CD4-positive, alpha-beta T cell (primary cell): ENCODE data around the gene ANKRD1. TPM values are rescaled to one million over a fixed set of nuclear protein-coding genes. Genes with fewer than 3 reads are reported as not detected.

Experiments
- ATAC-seq: fragments of 200-7000 bp; cut with Tn5 transposase; one replicate; pipeline ENCODE4 v1.10.0; 2022; ENCODE audit warnings: mild to moderate bottlenecking; ENCODE audit not compliant: poor library complexity
- CTCF ChIA-PET: fragments of 350-600 bp; sonication (Branson Sonifier 250); formaldehyde crosslinking; loops from one replicate; lab custom pipeline; 2021; ENCODE audit warnings: antibody characterized with exemption, inconsistent platforms; lab: Charles Lee
- POLR2A ChIA-PET: fragments of 350-600 bp; sonication (Branson Sonifier 250); formaldehyde crosslinking; loops from one replicate; lab custom pipeline; 2021; ENCODE audit warnings: antibody characterized with exemption, inconsistent platforms; lab: Charles Lee
- DNase-seq, 14 experiments: peaks; one replicate each; pipeline ENCODE4 v3.0.0-alpha.2; 2013 to 2020; ENCODE audit warnings: mixed read lengths in 2 of 14
- H3K27ac ChIP-seq, 2 donors: one replicate each; pipeline versions ENCODE4 v1.5.1 to v1.7.0; 2013; ENCODE audit warnings: low read length in 2 of 2, low read depth in 1 of 2, mild to moderate bottlenecking in 1 of 2
- H3K27me3 ChIP-seq, 2 experiments: 1 replicate in 1 of 2; 2 replicates in 1 of 2; pipeline versions ENCODE4 v1.6.1 to v1.7.0; 2013; ENCODE audit warnings: low read length in 2 of 2, control low read depth in 1 of 2, mild to moderate bottlenecking in 1 of 2, moderate library complexity in 1 of 2; ENCODE audit not compliant: insufficient read depth in 2 of 2, control insufficient read depth in 1 of 2
- H3K36me3 ChIP-seq: one replicate; pipeline ENCODE4 v1.6.1; 2013; ENCODE audit warnings: low read length, control low read depth; ENCODE audit not compliant: insufficient read depth
- H3K4me1 ChIP-seq: one replicate; pipeline ENCODE4 v1.6.1; 2013; ENCODE audit warnings: low read length, control low read depth; ENCODE audit not compliant: insufficient read depth
- H3K4me3 ChIP-seq: one replicate; pipeline ENCODE4 v1.5.1; 2013; ENCODE audit warnings: mild to moderate bottlenecking, low read length, moderate library complexity
- H3K9me3 ChIP-seq, 2 experiments: 1 replicate in 1 of 2; 2 replicates in 1 of 2; pipeline versions ENCODE4 v1.6.1 to v1.7.0; 2013; ENCODE audit warnings: low read length in 2 of 2, mild to moderate bottlenecking in 2 of 2, control low read depth in 1 of 2, moderate library complexity in 1 of 2; ENCODE audit not compliant: control insufficient read depth in 1 of 2, insufficient read depth in 1 of 2
- H3K27ac Mint-ChIP-seq: one replicate; pipeline ENCODE4 v1.8.0; 2020; ENCODE audit warnings: mixed read lengths
- H3K27me3 Mint-ChIP-seq: one replicate; pipeline ENCODE4 v1.8.0; 2021; ENCODE audit warnings: mixed read lengths
- H3K36me3 Mint-ChIP-seq: one replicate; pipeline ENCODE4 v1.8.0; 2021; ENCODE audit warnings: low read depth, mixed read lengths
- H3K4me1 Mint-ChIP-seq: one replicate; pipeline ENCODE4 v1.8.0; 2021; ENCODE audit warnings: low read depth, mixed read lengths
- H3K4me3 Mint-ChIP-seq: one replicate; pipeline ENCODE4 v1.8.0; 2020; ENCODE audit warnings: mild to moderate bottlenecking, mixed read lengths
- H3K9me3 Mint-ChIP-seq: one replicate; pipeline ENCODE4 v1.8.0; 2020; ENCODE audit warnings: mixed read lengths
- CTCF ChIP-seq: fragments of 200-600 bp; IDR thresholded peaks from one replicate; pipeline ENCODE4 v1.8.0; 2022; ENCODE audit warnings: antibody characterized with exemption, mild to moderate bottlenecking
- intact Hi-C, 2 experiments: fragments of 100-400 bp; cut with DNase I in 1 of 2; cut with micrococcal nuclease in 1 of 2; formaldehyde crosslinking; loops; one replicate each; pipeline versions ENCODE4 v1.15.1 to v1.9.0; 2023 to 2025; cut with DNase I, micrococcal nuclease
- total RNA-seq, 174 experiments: library from RNA in 2 of 174; stranded (reverse) in 2 of 174; gene quantifications; one replicate each; pipeline ENCODE4 v1.2.3 and lab custom pipeline; 2021 to 2026

Gene ANKRD1
- total RNA-seq, 2 experiments from 2014 or later, result not detected

DNA sequence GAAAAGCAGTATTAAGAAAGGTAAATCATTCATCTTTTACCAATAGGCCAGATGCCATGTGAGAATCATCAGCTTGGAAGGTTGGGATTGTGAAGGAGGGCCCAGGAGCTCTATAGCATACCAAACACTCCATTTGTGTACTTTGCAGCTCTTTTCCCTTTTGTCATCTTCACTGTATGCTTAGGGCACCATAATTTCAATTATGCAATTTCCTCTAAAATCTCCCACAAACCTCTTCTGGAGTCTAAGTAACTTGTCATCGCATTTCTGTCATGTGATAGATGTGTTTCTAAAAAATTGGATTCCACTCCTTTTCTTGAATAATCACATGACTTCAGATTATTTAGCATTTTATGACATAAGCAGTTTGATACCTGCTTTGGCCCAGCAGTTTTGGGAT lies 31.3 kb downstream of the ANKRD1 start:
- Mint-ChIP-seq H3K27me3 (no peaks in the 10 kb centered on the region), H3K27ac (no peak overlapping the region), H3K4me1 (peaks cover 23% of the 10 kb centered on the region), H3K36me3 (peaks cover 99% of the 10 kb centered on the region), H3K4me3 (no peak overlapping the region), H3K9me3 (no peaks in the 10 kb centered on the region)
- Histone ChIP-seq H3K36me3 (peaks cover 86% of the 10 kb centered on the region), H3K4me3 (no peak overlapping the region), H3K9me3 (no peaks in the 10 kb centered on the region), H3K4me1 (no peaks in the 10 kb centered on the region), H3K27ac (no peak overlapping the region), H3K27me3 (no peaks in the 10 kb centered on the region)
- ChIA-PET CTCF (interaction anchor here (0.6 to 1.8 kb wide), 2 partner anchors 10 to 93 kb away, joined by 4 to 8 read pairs; no protein-coding TSS in a partner anchor), POLR2A (interaction anchor here (0.9 kb wide), 1 partner anchor 18 kb away, joined by 3 read pairs; the partner anchor contains the start of gene RPP30)
- DNase-seq (no peak), ATAC-seq (no peak)
- intact Hi-C loops, result loop anchor here in 1 of 2 experiments (10.0 kb wide), 1 partner anchor 355 kb away; no protein-coding TSS in a partner anchor
- no peak for TF ChIP-seq CTCF

- CTCF ChIA-PET, result interaction anchor here (1.8 kb wide), 1 partner anchor 8 kb away, joined by 8 read pairs; no protein-coding TSS in a partner anchor
Measured at GRCh38 chr10:90888387-90888786, 32.5 kb downstream of the ANKRD1 start.

GRCh38 chr10:90887555-90887954 lies 33.3 kb downstream of the ANKRD1 start:
- DNase-seq (no peak), ATAC-seq (no peak)
- H3K27ac ChIP-seq, result no peak overlapping the region
- Mint-ChIP-seq H3K27me3 (no peaks in the 10 kb centered on the region), H3K4me3 (no peak overlapping the region), H3K27ac (no peak overlapping the region), H3K4me1 (peaks cover 12% of the 10 kb centered on the region), H3K36me3 (peaks cover 99% of the 10 kb centered on the region), H3K9me3 (no peaks in the 10 kb centered on the region)
- POLR2A ChIA-PET, result no interaction called here
- H3K4me1 ChIP-seq, result no peaks in the 10 kb centered on the region
- no peaks in the 10 kb centered on the region for H3K9me3 ChIP-seq
- intact Hi-C loops, result loop anchor here in 1 of 2 experiments (10.0 kb wide), 1 partner anchor 357 kb away; no protein-coding TSS in a partner anchor
- H3K4me3 ChIP-seq, result no peak overlapping the region
- no peak for TF ChIP-seq CTCF
- H3K36me3 ChIP-seq, result peaks cover 73% of the 10 kb centered on the region
- CTCF ChIA-PET, result no interaction called here
- no peaks in the 10 kb centered on the region for H3K27me3 ChIP-seq

More at GRCh38 chr10:90888387-90888786, 32.5 kb downstream of the ANKRD1 start:
- Mint-ChIP-seq H3K9me3 (no peaks in the 10 kb centered on the region), H3K27me3 (no peaks in the 10 kb centered on the region), H3K4me3 (no peak overlapping the region), H3K4me1 (peaks cover 14% of the 10 kb centered on the region), H3K36me3 (peaks cover 99% of the 10 kb centered on the region), H3K27ac (no peak overlapping the region)
- Histone ChIP-seq H3K27ac (no peak overlapping the region), H3K9me3 (no peaks in the 10 kb centered on the region), H3K4me1 (no peaks in the 10 kb centered on the region), H3K4me3 (no peak overlapping the region), H3K36me3 (peaks cover 75% of the 10 kb centered on the region), H3K27me3 (no peaks in the 10 kb centered on the region)
- no peak for DNase-seq
- intact Hi-C loops, result loop anchor here in 1 of 2 experiments (10.0 kb wide), 1 partner anchor 356 kb away; no protein-coding TSS in a partner anchor
- ATAC-seq, result no peak
- no peak for TF ChIP-seq CTCF
- POLR2A ChIA-PET, result no interaction called here
